GM18951 (cell line): ENCODE data around the gene NFATC2.
"Not testable (repeated sequence)": the region's sequence is repeated elsewhere in the genome, so short reads cannot be mapped to it uniquely, and the experiment has no call there.

Experiments
- POLR2A ChIP-seq: IDR thresholded peaks from 4 replicates; pipeline ENCODE4 v1.6.1; 2011; ENCODE audit warnings: mild to moderate bottlenecking; ENCODE audit not compliant: insufficient read length, insufficient read depth; ENCODE audit errors: extremely low read depth
- in situ Hi-C: fragments of 300-500 bp; cut with MboI; formaldehyde crosslinking; loops from one replicate; pipeline ENCODE4 v1.12.0; 2022; ENCODE audit warnings: low sequenced_read_pairs, mixed read lengths, inconsistent platforms; ENCODE audit not compliant: unreplicated experiment

Gene NFATC2

DNA sequence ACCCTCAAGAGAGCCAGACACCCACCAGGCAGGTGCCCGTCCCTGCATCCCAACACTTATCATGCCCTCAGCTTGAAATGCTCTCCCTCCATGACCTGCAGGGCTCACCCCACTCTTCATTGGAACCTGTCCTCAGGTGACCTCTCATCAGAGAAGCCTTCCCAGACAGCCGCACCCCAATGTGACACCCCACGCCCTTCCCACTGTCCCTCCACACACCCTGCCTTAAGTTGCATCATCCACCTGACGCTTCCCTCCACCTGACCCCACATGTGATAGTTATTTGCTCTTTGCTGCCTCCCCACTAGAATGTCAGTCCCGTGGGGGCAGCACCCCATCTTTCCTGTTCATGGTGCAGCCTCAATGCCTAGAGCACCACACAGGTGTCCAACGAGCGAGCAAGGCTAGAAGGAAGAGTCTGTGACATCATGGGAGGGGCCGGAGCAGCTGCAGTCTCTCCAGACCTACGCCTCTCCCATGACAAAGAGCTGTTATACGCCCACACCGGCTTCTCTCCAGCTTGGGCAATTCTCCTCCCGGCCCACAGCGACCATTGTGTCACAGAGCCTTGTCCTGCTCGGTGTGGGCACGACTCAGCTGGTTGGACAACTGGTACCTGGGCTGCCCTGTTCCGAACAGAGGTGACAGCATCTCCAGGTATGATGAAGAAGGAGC, 58.2 kb downstream of the NFATC2 start:
- TF ChIP-seq POLR2A = no peak
- in situ Hi-C loops = no loop called here

DNA sequence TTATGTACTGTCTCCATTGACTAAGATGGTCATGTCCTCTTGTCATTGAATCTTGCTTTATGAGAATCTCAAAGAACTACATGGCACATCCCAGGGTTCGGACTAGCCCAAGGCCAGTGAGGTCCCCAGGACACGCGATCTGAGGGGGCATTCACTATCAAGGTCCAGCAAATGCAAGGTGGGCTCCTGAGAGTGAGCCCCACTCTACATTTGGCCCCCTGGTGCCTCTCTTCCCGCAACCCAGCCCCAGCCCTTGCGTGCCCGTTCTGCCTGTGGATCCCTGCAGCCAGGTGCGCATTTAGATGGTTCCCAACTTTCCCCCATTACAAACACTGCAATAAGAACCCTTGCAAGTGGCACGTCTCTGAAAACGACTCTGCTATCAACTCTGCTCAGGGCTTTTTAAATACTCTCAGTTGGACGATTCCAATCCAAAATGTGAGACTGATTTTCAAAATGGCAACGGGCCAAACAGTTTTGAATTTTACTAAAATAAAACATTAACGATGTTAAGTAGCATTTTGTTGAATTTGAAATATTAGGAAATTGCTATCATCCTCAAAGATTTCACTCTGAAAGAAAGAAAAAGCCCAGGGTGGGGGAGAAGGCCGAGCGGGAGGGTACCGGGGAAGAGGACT, 59.6 kb downstream of the NFATC2 start:
- in situ Hi-C loops = no loop called here
- TF ChIP-seq POLR2A = no peak

DNA sequence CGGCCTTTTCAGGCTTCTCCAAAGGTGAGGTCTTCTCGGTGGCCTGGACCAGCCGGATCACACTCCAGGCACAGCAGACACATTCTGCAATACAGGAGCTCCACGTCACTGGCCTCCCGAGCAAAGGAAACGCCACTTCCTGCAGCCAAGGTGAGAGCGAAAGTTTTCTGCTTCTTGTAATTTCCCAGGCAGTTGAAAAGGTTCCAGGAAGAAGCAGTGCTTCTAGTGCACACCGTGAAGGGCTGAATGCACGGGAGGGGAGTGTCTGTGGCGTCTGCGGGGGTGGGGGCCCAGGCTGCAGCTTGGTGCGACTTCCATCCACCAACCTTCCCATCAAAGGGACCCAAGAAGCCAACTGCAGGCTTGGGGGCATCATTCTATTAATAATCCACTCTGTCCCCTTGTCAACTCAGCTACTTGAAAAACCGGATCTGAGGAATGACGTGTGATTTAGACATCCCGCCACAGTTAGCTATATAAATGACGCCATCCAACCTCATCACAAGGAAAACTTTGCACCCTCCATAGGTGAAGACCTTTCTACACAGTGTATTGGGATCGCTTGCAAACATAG, 61.1 kb downstream of the NFATC2 start:
- TF ChIP-seq POLR2A = no peak
- in situ Hi-C loops = no loop called here

DNA sequence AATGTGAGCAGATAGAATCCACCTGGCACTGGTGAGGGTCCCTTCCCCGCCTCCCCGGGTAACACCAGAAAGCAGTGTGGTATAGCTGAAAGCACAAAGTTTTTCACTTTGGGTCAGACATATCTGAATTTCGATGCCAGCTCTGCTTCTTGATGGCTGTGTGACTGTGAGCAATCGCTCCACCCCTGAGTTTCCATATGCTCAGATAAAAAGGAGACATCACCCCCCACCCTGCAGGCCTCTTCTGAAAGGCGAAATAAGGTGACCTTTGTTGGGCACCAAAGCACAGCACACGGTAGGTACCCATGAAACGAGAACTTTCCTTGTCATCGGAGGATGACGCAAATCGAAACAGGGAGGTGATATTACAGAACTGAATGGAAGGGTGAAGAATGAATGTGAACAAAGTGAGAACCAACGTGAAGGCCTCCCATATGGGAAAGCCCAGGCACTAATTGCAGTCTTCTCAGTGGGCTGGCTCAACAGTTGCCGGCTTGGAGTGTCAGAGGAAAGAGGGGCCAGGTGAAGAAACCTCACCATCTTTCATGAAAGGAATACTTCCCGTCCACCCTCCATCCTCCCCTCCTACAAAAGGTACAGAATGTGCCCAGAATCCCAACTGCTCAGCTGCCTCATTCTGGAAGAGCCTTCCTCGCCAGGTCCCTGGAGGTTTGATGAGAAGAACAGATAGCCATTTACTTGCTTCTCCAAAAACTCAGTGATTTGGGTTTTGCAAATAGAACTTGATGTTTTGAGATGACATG, 61.8 kb downstream of the NFATC2 start:
- TF ChIP-seq POLR2A = no peak
- in situ Hi-C loops = no loop called here

- in situ Hi-C loops = not testable (repeated sequence)
Measured at GRCh38 chr20:51476106-51476505, 66.4 kb downstream of the NFATC2 start.

DNA sequence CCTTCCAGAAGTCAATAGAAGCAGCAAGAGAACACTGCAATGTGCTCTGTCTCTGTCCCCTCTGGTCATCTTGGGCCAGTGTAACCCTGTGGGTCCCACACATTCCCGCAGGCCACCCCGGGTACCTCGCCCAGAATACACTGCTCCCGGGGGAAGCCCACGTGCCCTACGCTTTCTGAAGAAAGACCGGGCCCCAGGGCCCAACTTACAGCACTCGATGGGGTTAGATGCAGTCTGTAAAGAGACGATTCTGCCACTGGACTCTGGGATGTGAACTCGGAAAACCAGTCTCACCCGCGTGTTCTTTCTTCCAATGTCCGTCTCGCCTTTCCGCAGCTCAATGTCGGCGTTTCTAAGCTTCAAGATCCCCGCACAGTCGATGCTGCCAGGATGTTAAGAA, 68.7 kb downstream of the NFATC2 start:
- no peak for TF ChIP-seq POLR2A
- in situ Hi-C loops = no loop called here

- in situ Hi-C loops = no loop called here
- TF ChIP-seq POLR2A = no peak
Measured at GRCh38 chr20:51473256-51473655, 69.3 kb downstream of the NFATC2 start.

- in situ Hi-C loops = no loop called here
- no peak for TF ChIP-seq POLR2A
Measured at GRCh38 chr20:51470907-51471411, 71.6 kb downstream of the NFATC2 start.

DNA sequence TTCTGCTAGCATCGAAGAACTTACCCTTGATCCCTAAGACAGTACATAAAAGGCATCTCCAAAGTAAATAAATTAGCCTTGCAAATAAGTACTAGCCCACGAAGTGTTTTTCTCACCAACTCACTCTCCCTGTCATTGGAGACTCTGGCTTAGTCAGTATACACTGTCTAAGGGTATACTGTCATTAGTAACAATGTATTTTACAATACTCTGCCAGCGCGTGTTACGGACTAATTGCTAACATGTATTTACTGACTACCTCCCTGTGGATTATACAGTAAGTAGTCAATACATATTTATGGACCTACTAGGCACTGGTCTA, 72.1 kb downstream of the NFATC2 start:
- in situ Hi-C loops = no loop called here
- TF ChIP-seq POLR2A = no peak

- no peak for TF ChIP-seq POLR2A
- in situ Hi-C loops = no loop called here
Measured at GRCh38 chr20:51469578-51470498, 72.7 kb downstream of the NFATC2 start.

DNA sequence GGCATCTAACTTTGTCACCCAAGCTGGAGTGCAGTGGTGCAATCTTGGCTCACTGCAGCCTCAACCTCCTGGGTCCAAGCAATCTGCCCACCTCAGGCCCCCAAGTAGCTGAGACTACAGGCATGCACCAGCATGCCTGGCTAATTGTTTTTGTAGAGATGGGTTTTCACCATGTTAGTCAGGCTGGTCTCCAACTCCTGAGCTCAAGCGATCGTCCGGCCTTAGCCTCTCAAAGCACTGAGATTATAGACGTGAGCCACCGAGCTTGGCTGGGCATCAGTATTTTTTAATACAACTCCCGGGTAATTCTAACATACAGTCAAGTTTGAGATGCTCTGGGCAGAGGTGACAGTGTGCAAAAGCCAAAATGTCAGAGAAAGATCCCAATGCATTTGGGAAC, 73.5 kb downstream of the NFATC2 start:
- in situ Hi-C loops = no loop called here
- TF ChIP-seq POLR2A = no peak

GRCh38 chr20:51468636-51469035, 73.9 kb downstream of the NFATC2 start:
- in situ Hi-C loops = no loop called here
- no peak for TF ChIP-seq POLR2A
